Measurements from ENCODE around the gene ID1. TPM values are rescaled to one million over a fixed set of nuclear protein-coding genes. Genes with fewer than 3 reads are reported as not detected.

Gene ID1
- total RNA-seq, 1 donor from 2014 or later: 91.5 TPM

DNA sequence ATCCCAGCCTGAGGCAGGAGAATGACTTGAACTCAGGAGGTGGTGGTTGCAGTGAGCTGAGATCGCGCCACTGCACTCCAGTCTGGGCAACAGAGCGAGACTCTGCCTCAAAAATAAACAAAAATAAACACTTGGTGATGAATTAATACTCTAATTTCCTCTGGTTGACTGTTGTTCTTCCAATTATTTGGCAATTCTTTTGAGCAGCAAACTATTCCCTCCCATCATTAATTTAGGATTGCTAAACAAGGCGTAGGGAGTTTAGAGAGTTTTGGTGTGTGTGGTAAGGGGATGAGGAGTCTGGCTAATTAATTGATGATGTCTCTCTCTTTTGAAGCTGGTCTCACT, 2.7 kb upstream of the ID1 start:
- Histone ChIP-seq H3K4me1 (peaks cover 40% of the 10 kb centered on the region), H3K27ac (replicated peaks) (peak overlapping the region; percentile 93), H3K36me3 (no peaks in the 10 kb centered on the region), H3K27me3 (ENCODE audit: low read depth) (no peaks in the 10 kb centered on the region), H3K9me3 (replicated peaks) (no peaks in the 10 kb centered on the region), H3K4me3 (no peak overlapping the region)
- DNase-seq: no peak
- TF ChIP-seq CTCF (IDR thresholded peaks at IDR 0.05; ENCODE audit: borderline replicate concordance): no peak
- intact Hi-C loops (cut with micrococcal nuclease): no loop called here

DNA sequence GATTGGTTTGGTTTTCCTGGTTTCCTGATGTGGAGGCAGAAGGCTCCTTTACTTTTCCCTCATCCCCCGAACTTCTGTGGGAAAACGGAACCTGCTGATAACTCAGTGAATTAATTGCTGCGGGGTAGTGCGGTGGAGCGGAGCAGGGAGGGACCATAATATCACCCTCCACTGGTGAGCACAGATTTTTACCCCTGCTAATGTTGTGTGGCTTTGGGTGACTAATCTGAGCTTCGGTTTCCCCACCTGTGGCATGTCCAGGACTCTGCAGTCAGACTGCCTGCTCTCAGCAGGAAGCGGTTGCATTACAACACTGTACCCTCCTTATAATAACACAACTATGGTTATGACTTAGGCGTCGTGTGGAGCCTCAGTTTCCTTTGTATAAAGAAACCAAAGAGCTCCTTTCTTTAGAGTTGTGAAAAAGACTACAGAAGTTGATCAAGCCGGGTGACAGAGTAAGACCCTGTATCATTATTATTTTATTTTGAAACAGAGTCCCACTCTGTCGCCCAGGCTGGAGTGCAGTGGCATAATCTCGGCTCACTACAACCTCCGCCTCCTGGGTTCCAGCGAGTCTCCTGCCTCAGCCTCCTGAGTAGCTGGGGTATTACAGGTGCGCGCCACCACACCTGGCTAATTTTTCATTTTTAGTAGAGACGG, 2.2 kb upstream of the ID1 start:
- intact Hi-C loops (cut with micrococcal nuclease): no loop called here
- no peaks in the 10 kb centered on the region for H3K9me3 ChIP-seq (replicated peaks)
- TF ChIP-seq CTCF (IDR thresholded peaks at IDR 0.05; ENCODE audit: borderline replicate concordance): no peak
- no peaks in the 10 kb centered on the region for H3K36me3 ChIP-seq
- H3K27ac ChIP-seq (replicated peaks): peak overlapping the region; percentile 93
- peaks cover 4% of the 10 kb centered on the region for H3K27me3 ChIP-seq (ENCODE audit: low read depth)
- peaks cover 42% of the 10 kb centered on the region for H3K4me1 ChIP-seq
- H3K4me3 ChIP-seq: peak overlapping the region; percentile 7
- DNase-seq: no peak

GRCh38 chr20:31603822-31604566, 1.1 kb upstream of the ID1 start:
- Histone ChIP-seq H3K27ac (replicated peaks) (peak overlapping the region; percentile 93), H3K9me3 (replicated peaks) (no peaks in the 10 kb centered on the region), H3K4me3 (peak overlapping the region; percentile 78), H3K4me1 (peaks cover 53% of the 10 kb centered on the region), H3K36me3 (no peaks in the 10 kb centered on the region), H3K27me3 (ENCODE audit: low read depth) (peaks cover 4% of the 10 kb centered on the region)
- DNase-seq: peak; percentile 92
- intact Hi-C loops (cut with micrococcal nuclease): loop anchor here (2.0 kb wide), 1 partner anchor 31 kb away; no protein-coding TSS in a partner anchor
- no peak for TF ChIP-seq CTCF (IDR thresholded peaks at IDR 0.05; ENCODE audit: borderline replicate concordance)

DNA sequence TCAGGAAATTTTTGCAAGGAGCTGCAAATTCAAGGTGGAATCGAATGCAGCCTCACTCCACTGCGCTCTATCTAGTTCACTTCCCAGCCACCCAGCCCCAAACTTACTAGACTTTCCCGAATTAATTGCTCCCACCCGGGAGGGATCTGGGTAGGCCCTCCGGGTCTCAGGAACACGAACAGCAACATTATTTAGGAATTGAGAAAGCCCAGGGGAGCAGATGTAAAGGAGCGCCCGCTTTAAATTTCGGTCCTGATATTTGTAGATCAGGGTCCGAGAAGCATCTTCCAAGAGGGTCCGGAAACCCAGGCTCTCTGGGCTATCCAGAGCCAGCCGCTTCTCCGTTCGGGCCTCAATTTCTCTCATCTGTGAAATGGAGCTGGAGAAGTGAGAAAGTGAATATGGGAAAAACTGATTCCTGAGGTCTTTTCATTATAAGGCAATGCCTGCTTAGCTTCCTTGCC, 490 bp upstream of the ID1 start:
- intact Hi-C loops (cut with micrococcal nuclease): loop anchor here (2.0 kb wide), 1 partner anchor 32 kb away; no protein-coding TSS in a partner anchor
- H3K27me3 ChIP-seq (ENCODE audit: low read depth): peaks cover 4% of the 10 kb centered on the region
- DNase-seq: no peak
- peaks cover 58% of the 10 kb centered on the region for H3K4me1 ChIP-seq
- no peaks in the 10 kb centered on the region for H3K9me3 ChIP-seq (replicated peaks)
- H3K36me3 ChIP-seq: no peaks in the 10 kb centered on the region
- H3K27ac ChIP-seq (replicated peaks): peak overlapping the region; percentile 93
- no peak for TF ChIP-seq CTCF (IDR thresholded peaks at IDR 0.05; ENCODE audit: borderline replicate concordance)
- peak overlapping the region; percentile 78 for H3K4me3 ChIP-seq

DNA sequence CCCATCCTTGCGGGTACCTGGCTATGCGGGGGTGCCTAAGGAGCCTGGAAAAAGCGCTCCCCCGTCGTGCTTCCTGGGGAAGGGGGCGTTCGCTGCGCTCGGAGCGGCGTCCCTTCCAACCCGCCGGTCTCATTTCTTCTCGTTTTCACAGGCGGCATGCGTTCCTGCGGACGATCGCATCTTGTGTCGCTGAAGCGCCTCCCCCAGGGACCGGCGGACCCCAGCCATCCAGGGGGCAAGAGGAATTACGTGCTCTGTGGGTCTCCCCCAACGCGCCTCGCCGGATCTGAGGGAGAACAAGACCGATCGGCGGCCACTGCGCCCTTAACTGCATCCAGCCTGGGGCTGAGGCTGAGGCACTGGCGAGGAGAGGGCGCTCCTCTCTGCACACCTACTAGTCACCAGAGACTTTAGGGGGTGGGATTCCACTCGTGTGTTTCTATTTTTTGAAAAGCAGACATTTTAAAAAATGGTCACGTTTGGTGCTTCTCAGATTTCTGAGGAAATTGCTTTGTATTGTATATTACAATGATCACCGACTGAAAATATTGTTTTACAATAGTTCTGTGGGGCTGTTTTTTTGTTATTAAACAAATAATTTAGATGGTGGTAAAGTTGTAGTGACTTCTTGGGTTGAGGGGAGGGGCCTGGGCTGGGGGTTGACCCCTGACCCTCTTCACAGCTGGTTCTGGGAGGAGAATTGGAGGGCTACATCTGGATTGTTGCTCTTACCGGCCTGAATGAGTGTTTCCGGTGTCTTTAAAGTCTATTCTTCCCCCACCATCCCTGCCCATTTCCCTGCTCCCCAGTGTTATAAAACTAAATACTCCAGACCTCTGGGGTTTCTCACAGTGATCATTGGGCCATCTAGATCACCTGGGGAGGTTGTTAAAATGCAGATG, 1.1 kb downstream of the ID1 start:
- Histone ChIP-seq H3K27me3 (ENCODE audit: low read depth) (peaks cover 4% of the 10 kb centered on the region), H3K36me3 (no peaks in the 10 kb centered on the region), H3K27ac (replicated peaks) (peak overlapping the region; percentile 93), H3K9me3 (replicated peaks) (no peaks in the 10 kb centered on the region), H3K4me3 (peak overlapping the region; percentile 78), H3K4me1 (peaks cover 68% of the 10 kb centered on the region)
- no peak for DNase-seq
- no peak for TF ChIP-seq CTCF (IDR thresholded peaks at IDR 0.05; ENCODE audit: borderline replicate concordance)
- intact Hi-C loops (cut with micrococcal nuclease): loop anchor here (2.0 kb wide), 1 partner anchor 33 kb away; no protein-coding TSS in a partner anchor

Data from left ventricle myocardium inferior (tissue), 1 donor.